Measurements from ENCODE around the gene PHACTR3. TPM values are rescaled to one million over a fixed set of nuclear protein-coding genes. Genes with fewer than 3 reads are reported as not detected.

Gene PHACTR3
- total RNA-seq, 1 experiment from 2014 or later, result not detected

- Histone ChIP-seq H3K9ac (ENCODE audit: low read length) (no peak overlapping the region), H3K9me3 (ENCODE audit: control insufficient read depth in 1 of 2, insufficient read depth in 1 of 2, low read depth in 1 of 2, low read length in 2 of 2) (peaks cover 0 to 14% of the 10 kb centered on the region in 2 experiments; a peak in 2 of 4 replicates), H3K36me3 (ENCODE audit: control insufficient read depth in 1 of 2, insufficient read depth in 2 of 2, low read length in 2 of 2) (no peaks in the 10 kb centered on the region), H3K4me3 (replicated peaks in 1 of 2; ENCODE audit: low read depth in 1 of 2, low read length in 2 of 2) (no peak overlapping the region), H3K79me2 (ENCODE audit: insufficient read depth, low read length) (no peaks in the 10 kb centered on the region), H3K4me1 (ENCODE audit: control insufficient read depth in 1 of 2, insufficient read depth in 2 of 2, low read length in 2 of 2) (no peaks in the 10 kb centered on the region), H4K20me1 (ENCODE audit: insufficient read depth) (no peaks in the 10 kb centered on the region), H3K27me3 (ENCODE audit: insufficient read depth, low read length) (peaks cover 37% of the 10 kb centered on the region), H3K9me2 (ENCODE audit: insufficient read depth) (no peaks in the 10 kb centered on the region), H3K4me2 (ENCODE audit: low read length) (no peak overlapping the region), H2AFZ (ENCODE audit: low read depth, low read length, poor library complexity, severe bottlenecking) (no peak overlapping the region), H3K27ac (ENCODE audit: low read depth, low read length) (no peak overlapping the region)
- ChIA-PET RAD21 (ENCODE audit: low non-redundant PET in 1 of 2, low total read pairs in 2 of 2, uncharacterized antibody in 2 of 2, unreplicated experiment in 2 of 2) (no interaction called here), POLR2A (no interaction called here), CTCF (no interaction called here)
- no peak for TF ChIP-seq ELF1 (IDR thresholded peaks at IDR 0.05; ENCODE audit: borderline replicate concordance, low read depth)
- TF ChIP-seq JUND (IDR thresholded peaks at IDR 0.05), result no peak
- TF ChIP-seq REST (IDR thresholded peaks at IDR 0.05; ENCODE audit: low read depth), result no peak
- TF ChIP-seq EZH2 (IDR thresholded peaks at IDR 0.05), result no peak
- BruUV-seq (replicated peaks), result no TSS peak
- intact Hi-C loops (cut with micrococcal nuclease), result no loop called here
- ATAC-seq (no peak), DNase-seq (ENCODE audit: low read depth, low spot score) (no peak)
Measured at GRCh38 chr20:59661621-59662020, 57.3 kb downstream of the PHACTR3 start.

GRCh38 chr20:59662161-59662560, 57.8 kb downstream of the PHACTR3 start:
- ATAC-seq (no peak), DNase-seq (ENCODE audit: low read depth, low spot score) (no peak)
- H3K9ac ChIP-seq (ENCODE audit: low read length), result no peak overlapping the region
- H3K9me2 ChIP-seq (ENCODE audit: insufficient read depth), result no peaks in the 10 kb centered on the region
- peaks cover 0 to 10% of the 10 kb centered on the region in 2 experiments; a peak in 2 of 4 replicates for H3K9me3 ChIP-seq (ENCODE audit: control insufficient read depth in 1 of 2, insufficient read depth in 1 of 2, low read depth in 1 of 2, low read length in 2 of 2)
- no TSS peak for BruUV-seq (replicated peaks)
- no peak overlapping the region for H3K27ac ChIP-seq (ENCODE audit: low read depth, low read length)
- H3K4me3 ChIP-seq (replicated peaks in 1 of 2; ENCODE audit: low read depth in 1 of 2, low read length in 2 of 2), result no peak overlapping the region
- H3K4me2 ChIP-seq (ENCODE audit: low read length), result no peak overlapping the region
- ChIA-PET CTCF (no interaction called here), POLR2A (no interaction called here), RAD21 (ENCODE audit: low non-redundant PET in 1 of 2, low total read pairs in 2 of 2, uncharacterized antibody in 2 of 2, unreplicated experiment in 2 of 2) (no interaction called here)
- peaks cover 37% of the 10 kb centered on the region for H3K27me3 ChIP-seq (ENCODE audit: insufficient read depth, low read length)
- intact Hi-C loops (cut with micrococcal nuclease), result no loop called here
- H4K20me1 ChIP-seq (ENCODE audit: insufficient read depth), result no peaks in the 10 kb centered on the region
- no peaks in the 10 kb centered on the region for H3K4me1 ChIP-seq (ENCODE audit: control insufficient read depth in 1 of 2, insufficient read depth in 2 of 2, low read length in 2 of 2)
- no peak overlapping the region for H2AFZ ChIP-seq (ENCODE audit: low read depth, low read length, poor library complexity, severe bottlenecking)
- TF ChIP-seq, protein P1, sequence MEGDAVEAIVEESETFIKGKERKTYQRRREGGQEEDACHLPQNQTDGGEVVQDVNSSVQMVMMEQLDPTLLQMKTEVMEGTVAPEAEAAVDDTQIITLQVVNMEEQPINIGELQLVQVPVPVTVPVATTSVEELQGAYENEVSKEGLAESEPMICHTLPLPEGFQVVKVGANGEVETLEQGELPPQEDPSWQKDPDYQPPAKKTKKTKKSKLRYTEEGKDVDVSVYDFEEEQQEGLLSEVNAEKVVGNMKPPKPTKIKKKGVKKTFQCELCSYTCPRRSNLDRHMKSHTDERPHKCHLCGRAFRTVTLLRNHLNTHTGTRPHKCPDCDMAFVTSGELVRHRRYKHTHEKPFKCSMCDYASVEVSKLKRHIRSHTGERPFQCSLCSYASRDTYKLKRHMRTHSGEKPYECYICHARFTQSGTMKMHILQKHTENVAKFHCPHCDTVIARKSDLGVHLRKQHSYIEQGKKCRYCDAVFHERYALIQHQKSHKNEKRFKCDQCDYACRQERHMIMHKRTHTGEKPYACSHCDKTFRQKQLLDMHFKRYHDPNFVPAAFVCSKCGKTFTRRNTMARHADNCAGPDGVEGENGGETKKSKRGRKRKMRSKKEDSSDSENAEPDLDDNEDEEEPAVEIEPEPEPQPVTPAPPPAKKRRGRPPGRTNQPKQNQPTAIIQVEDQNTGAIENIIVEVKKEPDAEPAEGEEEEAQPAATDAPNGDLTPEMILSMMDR (IDR thresholded peaks at IDR 0.05 in 2 of 3, conservative IDR thresholded peaks at IDR 0.05 in 1 of 3; ENCODE audit: borderline replicate concordance in 1 of 3, insufficient read depth in 1 of 3, low read depth in 2 of 3, low read length in 2 of 3), result no peak
- no peak for TF ChIP-seq EGR1 (IDR thresholded peaks at IDR 0.05; ENCODE audit: low read depth)
- TF ChIP-seq JUND (IDR thresholded peaks at IDR 0.05), result no peak
- no peaks in the 10 kb centered on the region for H3K79me2 ChIP-seq (ENCODE audit: insufficient read depth, low read length)
- no peaks in the 10 kb centered on the region for H3K36me3 ChIP-seq (ENCODE audit: control insufficient read depth in 1 of 2, insufficient read depth in 2 of 2, low read length in 2 of 2)

All from HCT116 (cell line).